Pons (tissue), 1 donor: ENCODE results near the gene PTRHD1.
"Not testable (repeated sequence)": the region's sequence is repeated elsewhere in the genome, so short reads cannot be mapped to it uniquely, and the experiment has no call there.

Experiments used
- DNase-seq: peaks from one replicate; pipeline ENCODE4 v3.0.0-alpha.2; 2016; ENCODE audit warnings: low spot score

PTRHD1 gene, protein sequence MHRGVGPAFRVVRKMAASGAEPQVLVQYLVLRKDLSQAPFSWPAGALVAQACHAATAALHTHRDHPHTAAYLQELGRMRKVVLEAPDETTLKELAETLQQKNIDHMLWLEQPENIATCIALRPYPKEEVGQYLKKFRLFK

DNA sequence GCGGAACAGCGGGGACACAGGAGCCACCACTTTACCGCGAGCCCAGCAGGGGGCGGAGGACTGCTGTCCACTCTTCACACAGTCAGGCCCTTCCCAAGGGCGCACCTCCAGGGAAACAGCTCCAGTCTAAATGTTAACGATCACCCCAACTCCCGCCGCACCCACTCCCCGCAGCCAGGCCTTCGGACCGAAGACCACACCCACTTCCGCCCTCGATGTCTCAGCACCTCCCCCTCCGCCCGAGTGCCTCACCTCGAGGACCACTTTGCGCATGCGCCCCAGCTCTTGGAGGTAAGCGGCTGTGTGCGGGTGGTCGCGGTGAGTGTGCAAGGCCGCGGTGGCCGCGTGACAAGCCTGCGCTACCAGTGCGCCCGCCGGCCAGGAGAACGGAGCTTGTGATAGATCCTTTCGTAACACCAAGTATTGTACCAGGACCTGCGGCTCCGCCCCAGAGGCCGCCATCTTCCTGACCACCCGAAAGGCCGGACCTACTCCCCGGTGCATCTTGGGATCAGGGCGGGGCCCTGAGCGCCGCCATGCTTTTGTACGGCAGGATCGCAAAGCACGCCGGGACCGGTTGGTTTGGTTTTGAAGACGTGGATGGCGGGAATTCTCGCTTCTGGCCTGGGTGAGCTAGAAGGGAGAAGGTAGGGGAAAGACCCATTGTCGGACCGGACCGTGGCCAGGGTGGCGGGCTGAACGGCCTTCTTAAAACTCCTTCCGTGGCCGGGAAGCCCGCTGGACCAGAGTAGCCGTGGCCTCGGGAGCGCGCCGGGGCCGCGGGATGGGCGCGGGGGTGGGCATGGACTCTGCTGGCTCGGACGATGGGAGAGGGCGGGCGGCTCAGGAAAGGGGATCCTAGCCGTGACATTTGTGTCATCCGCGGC is at the start of gene PTRHD1, which contains the start of gene CENPO:
PTRHD1 (minus strand) TSS at position 518 of the 887 bp plus-strand sequence; CDS start at position 504, 14 bp downstream.
CENPO (plus strand) TSS at position 552 of the 887 bp plus-strand sequence. CDS start 495 bp downstream, outside the sequence.
- peak; percentile 95 for DNase-seq

DNA sequence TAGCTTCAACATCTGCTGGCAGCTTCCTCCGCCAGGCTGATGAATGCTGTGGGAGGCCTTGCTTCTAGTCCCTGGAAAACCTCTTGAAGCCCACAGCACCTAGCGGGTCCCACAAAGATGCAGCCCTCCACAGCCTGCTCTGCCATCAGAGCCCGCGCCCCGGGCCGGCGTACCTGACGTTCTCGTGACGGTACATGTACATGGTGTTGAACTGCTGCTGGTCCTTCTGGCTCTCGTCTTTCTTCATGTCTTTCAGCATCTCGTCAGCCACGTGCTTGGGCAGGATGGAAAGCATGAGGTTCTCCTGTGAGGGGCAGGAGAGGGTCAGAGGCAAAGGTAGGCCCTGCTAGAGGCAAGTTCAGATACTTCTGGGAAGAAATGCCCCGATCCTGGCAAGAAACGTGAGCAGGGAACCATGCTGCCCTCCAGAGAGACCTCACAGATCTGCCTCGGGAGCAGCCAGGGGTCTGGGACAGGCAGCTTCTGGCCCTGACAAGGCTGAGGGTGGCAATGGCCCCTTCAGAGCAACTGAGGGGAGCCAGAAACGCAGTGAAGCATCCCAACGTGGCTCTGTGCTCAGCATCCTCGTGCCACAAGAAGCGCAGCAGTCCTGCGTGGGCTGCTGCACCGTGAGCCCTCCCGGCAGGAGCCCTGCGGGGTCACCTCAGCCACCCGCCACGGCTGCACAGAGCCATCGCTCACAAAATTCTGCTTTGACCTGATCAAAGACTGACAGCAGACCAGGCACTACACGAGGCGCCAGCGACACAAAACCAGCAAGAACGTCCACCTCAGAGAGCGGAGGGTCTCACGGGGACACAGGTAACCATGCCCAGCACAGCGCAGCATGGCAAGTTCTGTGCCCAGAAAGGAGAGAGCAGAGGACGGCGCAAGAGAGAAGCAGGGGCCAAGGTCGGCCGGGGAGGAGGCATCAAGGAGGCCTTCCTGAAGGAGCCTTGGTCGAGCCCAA is 49.2 kb upstream of the PTRHD1 start:
- DNase-seq, result no peak

DNA sequence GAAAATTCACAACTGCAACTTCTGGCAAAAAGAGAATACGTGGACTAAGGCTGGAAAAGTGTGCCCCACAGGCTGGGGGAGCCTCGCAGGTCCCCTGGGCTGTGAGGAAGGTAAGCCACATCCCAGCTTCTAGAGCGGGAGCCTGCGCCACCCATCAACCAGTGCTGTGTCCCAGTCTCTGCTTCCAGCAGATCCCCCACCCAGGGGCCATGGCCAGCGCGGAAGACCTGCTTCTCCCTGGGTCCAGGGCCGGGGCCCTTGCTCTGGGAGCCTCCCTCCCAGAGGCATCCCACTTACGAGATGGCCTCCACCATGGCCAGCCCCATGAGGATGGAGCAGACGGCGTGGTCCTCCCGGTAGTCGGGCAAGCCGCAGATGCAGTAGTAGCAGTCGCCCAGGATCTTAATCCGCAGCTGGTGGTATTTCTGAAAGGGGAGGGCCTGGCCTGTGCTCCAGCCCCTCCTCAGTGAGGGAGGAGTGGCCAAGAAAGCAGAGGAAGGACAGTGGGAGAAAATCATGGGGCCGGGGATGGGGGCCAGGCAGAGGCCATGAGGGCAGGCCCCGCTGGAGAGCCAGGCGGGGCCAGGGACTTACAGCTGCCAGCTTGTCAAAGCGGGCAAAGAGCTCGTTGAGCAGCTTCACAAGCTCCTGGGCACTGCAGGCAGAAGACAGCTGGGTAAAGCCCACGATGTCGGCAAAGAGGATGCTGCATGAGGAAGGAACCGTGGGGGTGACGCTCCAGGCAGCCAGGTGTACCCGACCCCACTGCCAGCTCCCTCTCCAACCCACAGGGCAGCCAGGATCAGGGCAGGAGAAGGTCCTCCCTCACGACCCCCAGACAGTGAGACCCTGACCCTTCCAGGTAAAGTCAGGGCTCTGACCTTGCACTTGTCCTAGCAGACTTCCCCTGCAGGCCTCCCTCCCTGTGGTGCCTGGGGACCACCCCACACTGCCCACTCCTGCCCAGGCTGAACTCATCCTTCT is 48.1 kb upstream of the PTRHD1 start:
- DNase-seq, result peak; percentile 41

DNA sequence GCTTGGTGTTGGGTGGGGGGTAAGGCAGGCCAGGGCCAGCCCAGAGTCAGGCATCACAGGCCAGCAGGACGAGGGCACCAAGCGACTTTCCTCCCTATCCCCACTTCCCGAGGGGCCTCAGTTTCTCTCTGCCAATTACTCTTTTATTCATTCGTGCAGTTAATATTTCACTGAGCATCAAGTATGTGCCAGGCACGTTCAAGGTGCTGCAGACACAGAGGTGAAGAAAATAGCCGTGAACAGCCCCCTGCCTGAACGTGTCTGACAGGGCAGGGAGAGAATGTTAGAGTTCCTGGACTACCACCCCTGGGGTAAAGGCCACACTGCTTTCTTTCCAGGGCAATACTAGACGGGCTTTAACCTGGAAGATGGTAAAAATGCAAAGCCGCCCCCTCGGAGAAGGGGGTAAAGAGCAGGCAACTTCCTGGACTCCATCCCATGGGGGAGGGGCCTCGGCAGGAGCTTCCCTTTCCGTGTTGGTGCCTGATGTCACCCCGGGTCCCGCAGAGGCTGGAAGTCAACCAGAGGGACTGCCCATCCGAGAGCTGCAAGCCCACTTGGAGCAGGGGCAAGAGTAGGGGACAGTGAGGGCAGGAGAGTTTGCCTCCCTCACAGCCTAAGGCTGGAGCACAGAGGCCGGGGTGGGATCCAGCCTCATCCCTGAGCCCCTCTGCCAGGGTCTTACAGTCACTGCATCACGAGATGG is 47.1 kb upstream of the PTRHD1 start:
- no peak for DNase-seq

DNA sequence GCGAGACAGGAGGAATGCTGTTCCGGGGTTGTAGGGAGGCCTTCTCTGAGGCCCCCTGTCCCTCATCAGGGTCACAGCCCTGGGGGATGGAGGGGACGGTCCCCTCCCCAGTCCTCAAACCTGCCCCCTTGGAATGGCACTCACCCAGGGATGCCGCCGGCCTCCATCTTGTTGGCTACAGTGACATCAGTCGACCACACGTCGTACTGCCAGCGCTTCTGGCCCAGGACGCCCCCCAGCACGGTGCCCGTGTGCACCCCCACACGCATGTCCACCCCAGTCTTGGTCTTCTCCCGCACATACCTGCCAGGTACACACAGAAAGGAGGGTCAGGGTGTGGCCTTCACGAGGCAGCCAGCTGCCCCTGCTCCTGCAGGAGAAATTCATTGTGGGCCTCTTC is 46.5 kb upstream of the PTRHD1 start:
- DNase-seq, result no peak

DNA sequence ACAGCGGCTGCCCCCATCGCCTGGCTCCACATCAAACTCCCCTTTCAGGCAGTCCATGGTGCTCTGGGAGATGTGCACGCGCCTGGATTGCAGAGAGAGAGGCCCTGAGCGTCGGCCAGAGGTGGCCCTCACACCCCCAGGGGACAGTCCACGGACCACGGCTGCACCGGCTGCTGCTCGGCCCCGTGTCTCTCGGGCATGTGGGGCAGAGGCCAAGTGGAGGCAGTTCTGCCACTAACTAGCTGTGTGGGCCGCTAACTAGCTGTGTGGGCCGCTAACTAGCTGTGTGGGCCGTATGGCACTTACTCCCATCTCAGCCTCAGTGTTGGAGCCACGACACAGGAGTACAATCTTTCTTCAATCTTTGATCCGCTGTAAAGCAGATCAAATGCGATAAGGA is 45.4 kb upstream of the PTRHD1 start:
- DNase-seq, result no peak

DNA sequence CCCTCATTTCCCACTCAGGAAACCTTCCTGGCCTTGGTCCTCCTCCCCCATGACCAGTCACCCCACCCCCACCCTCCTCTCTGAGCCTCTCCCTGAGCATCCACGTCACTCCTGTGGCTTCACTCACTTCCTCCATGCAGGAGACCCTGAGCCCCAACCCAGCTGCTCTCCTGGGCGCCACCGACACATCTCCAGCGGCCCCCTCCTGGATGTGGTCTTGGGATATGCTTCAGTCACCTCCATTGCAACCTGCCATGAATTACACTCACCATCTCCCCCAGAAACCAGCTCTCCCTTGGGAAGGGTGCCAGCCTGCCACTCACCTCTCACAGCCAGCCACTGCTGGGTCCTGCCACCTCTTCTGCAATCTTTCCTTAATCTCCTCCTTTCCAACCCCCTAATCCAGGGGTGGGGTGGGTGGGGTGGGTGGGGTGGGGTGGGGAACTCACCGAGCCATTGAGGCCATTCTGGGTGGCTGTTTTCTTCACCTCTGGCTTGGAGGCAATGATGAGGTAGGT is 44.9 kb upstream of the PTRHD1 start:
- DNase-seq, result no peak

DNA sequence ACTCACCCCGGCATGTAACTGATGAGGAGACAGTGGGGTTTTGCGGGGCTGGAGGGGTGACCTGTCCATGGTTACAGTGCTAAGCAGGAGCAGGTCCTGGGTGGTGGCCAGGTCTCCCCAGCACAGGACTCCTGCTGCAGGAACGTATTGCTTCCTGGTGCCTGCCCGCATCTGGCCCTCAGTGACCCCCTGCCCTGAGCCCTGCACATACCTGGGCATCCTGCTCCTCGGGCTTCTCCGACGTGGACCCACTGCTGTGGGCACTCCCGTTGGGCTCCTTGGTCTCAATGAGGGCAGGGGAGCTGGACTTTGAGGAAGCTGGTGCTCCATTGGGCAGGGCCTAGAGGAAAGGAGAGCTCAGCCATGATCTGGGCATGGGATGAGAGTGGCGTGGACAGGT is 43.5 kb upstream of the PTRHD1 start:
- DNase-seq, result no peak

DNA sequence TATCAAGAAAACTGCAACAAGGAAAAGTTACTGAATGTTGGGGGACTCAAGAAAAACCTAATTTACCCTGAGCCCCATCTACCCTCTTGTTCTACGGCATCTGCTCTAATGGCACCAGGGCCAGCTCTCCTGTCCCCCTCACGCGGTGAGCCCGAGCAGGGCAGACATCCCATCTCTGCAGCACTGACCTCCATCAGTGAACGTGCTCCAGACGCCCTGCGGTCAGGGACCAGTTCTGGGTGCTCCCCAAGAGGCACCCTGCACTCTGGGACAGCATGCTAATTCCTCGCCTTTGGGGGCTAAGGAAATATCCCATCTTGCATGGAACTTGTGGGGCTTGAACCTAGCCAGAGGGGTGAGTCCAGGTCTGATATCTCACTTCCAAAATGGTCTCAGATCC is 43.0 kb upstream of the PTRHD1 start:
- no peak for DNase-seq

DNA sequence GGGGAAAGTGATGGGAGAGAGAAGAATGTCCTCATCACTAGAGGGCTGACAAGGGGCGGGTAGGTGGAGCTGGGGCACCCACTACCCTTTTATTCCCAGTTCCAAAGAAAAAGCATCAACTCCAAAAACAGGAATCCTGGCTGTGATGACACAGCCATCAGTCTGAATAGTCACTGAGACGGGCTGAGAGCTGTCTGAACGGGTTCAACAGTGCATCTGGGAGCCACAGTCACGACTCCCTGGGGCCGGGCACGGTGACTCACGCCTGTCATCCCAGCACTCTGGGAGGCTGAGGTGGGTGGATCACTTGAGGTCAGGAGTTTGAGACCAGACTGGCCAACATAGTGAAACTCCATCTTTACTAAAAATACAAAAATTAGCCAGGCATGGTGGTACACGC is 42.2 kb upstream of the PTRHD1 start:
- not testable (repeated sequence) for DNase-seq

DNA sequence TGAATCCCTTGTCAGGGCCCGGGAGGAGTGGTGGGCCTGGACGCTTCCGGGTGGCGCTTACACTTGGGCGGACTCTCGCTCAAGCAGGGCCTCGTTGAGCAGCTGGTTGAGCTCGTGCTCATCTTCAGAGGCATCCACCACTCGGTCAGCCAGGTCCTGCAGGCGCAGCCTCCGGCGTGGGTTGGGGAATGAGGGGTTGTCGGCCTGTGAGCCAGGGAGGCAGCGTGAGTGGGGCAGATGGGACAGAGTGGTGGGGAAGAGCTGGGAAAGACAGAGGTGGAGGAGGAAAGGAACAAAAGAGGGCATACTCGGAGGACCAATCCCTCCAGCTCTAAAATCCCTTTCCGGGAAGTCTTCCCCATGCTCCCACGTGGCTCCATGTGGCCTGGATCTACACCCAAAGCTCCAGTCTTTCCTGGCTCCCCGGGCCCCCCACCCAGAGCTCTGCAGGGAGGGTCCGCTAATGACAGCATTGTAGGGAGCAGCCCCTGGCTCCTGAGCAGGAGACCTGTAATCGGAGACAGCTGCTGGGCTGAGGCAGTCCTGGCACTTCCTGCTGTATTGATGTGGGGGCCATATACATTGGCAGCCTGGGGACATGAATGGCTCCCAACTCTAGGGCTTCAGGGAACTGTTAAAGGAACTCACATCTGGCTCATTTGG is 41.7 kb upstream of the PTRHD1 start:
- DNase-seq, result no peak

DNA sequence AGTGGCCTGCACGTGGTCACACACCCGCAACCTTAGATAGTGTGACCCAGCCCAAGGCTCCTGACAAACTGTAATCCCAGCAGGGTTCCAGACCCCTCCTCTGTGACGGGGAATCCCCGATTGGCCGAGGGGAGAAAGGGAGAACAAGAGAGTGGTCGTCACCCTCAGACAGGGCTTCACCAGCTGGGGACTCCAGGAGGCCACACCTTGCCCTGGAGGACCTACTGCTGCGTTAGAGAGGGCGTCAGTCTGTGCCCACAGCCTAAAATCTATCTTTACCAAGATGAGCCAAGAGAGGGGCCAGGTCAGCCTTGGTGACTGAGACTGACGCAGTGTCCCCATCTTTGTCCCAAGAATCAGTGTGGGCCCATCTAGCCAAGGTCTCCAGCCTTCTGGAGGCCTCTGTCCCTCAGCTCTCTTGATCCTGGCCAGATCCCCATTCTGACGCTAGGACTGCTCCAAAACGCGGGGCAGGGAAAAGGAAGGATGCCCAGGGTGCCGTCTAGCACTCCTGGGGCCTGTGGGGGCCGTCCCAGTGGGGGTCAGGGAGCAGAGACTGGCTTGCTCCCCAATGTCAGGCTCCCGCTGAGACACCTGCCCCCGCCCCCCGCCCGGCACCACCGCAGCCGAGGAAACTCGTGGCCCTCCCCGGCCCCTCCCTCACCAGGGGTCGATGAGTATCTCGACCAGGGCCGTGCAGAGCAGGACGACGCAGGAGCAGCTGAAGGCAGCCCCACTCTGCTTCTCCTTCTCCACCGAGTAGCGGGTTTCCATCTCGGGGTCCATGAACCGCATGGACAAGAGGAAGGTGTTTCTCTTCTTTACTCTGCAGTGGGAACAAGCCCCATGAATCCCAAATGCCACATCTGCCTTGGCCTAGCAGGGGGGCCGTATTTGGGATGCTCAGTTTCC is 40.9 kb upstream of the PTRHD1 start:
- DNase-seq, result no peak

DNA sequence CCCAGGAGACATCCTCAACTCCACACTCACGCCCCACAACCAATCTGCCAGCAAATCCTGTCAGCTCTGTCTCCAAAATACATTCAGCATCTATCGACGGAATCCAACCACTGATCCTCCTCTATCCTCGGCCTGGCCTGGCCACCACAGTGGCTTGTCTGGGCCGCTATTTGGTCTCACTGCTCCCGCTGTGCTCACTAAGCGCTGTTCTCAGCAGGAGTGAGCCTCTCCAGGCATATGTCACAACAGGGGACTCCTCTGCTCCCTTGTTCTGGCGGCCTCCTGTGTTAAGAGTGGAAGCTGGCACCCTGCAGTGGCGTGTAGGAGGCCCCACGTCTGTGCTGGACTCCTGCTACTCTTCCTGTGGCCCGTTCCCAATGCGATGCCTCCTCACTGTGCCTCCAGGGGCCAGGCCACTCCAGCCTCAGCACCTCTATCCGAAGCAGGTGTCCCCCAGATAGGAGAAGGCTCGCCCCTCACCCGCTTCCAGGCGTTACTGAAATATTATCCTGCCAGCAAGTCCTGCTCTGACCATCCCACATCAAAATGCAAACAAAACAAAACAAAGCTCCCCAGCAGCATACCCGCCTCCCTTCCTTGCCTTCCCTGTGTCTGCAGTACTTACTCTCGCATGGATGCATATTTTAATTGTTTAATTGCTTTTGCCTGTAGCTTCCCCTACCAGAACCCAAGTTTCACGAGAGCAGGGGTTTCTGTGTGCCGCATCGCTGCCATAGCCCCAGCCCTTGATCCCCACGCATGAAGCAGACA is 39.9 kb upstream of the PTRHD1 start:
- DNase-seq, result no peak

DNA sequence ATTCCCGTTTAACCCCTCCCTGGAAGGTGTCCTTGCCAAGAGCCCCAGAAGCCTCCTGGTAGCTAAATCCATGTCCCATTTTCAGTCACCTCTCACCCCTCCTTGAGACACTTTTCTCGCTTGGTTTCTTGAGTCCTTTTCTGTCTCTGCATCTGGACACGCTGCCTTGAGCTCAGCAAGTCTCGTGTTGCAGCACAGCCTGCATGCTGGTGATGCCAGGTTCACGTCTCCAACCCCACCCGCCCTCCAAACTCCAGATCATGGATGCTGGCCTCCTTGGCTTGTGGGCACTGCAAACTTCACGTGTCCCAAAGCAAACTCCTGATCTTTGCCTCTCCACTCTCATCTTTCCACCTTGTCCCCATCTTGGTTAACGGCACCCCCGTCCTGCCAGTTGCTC is 39.3 kb upstream of the PTRHD1 start:
- DNase-seq, result no peak

DNA sequence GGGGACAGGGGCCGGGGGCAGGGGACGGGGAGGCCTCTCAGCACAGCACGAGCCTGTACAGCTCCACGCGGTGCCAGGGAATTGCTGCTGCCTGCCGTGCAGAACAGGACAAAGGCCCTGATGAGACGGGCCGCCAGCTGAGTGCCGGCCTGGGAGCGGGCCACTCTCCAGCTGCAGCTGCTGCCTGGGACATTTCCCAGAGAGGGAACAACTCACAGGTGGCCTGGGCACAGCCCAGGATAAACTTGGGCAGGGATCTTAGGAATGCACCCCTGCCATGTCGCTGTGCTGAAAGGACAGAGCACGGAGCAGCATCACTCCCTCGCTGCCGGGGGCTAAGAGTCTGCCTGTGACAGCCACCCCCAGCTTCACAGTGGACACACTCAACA is 38.9 kb upstream of the PTRHD1 start:
- peak; percentile 88 for DNase-seq

DNA sequence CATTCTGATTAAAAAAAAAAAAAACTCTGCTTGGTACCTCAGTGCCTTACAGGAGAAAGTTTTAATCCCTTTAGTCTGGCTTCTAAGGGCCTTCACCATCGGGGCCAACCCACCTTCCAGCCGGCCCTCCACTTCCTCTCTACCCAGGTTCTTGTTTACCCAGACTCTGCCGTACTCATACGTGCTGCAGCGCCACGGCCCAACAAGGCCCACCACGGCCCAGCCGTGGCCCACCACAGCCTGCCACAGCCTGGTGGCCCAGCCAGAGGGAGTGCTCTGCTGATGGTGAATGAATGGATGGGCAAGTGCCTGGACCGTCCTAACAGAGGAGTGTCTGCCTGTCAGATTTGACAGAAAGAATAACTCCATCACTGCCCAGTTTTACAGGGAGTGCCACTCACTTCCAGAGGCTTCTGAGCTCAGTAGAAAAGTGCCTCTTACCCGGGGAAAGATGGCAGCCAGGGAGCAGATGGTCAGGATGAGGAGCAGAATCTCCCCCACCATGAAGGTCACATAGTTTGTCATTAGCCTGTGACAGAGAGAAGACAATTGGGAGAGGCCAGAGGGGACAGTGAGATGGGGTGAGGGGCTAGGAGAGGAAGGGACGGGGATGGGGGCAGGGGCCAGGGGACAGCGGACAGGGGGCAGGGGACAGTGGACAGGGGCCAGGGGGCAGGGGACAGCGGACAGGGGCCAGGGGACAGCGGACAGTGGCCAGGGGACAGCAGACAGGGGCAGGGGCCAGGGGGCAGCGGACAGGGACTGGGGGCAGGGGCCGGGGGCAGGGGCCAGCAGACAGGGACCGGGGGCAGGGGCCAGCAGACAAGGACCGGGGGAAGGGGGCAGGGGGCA is 38.3 kb upstream of the PTRHD1 start:
- no peak for DNase-seq

DNA sequence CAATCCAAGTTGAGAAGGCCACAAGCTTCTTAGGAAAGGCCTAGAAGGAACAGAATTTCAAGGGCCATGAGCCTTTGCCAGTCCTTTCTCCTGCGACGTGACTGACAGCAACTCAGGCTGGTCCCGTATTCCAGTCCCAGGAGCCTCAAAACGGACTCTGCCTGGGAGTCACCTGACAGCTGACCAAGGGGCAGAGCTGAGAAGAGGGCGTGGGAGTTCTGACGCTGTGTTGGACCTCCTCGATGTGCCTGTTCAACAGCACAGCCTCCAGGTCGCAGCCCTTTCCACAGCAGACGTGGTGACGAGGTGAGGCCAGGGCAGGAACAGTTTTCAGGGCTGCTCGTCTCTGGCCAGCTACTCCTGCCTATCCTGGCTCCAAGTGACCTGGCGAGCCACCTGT is 37.6 kb upstream of the PTRHD1 start:
- no peak for DNase-seq
